HepG2 (cell line): ENCODE results near the gene HSPA13. TPM values are rescaled to one million over a fixed set of nuclear protein-coding genes. Genes with fewer than 3 reads are reported as not detected.
"Not testable (repeated sequence)": the region's sequence is repeated elsewhere in the genome, so short reads cannot be mapped to it uniquely, and the experiment has no call there.

ENCODE experiments used
- ATAC-seq: fragments of 200-7000 bp; cut with Tn5 transposase; 3 replicates; pipeline ENCODE4 v1.9.1; 2020; ENCODE audit warnings: mild to moderate bottlenecking, moderate library complexity
- BruUV-seq: library from RNA; stranded (reverse); fragments of 400-500 nt; replicated peaks from 2 replicates; lab custom pipeline; 2021; lab: Mats Ljungman, UMichigan
- CTCF ChIA-PET: fragments of 300-600 bp; formaldehyde crosslinking; extraction: SDS; loops from one replicate; lab custom pipeline; 2021; ENCODE audit warnings: low total read pairs, inconsistent platforms, low intra/inter-chr PET ratio; lab: Yijun Ruan, JAX
- POLR2A ChIA-PET: fragments of 350-600 bp; sonication (Branson Sonifier 250); formaldehyde crosslinking; loops from one replicate; lab custom pipeline; 2020; ENCODE audit warnings: antibody characterized with exemption, inconsistent platforms; lab: Yijun Ruan, JAX
- DNase-seq: peaks from one replicate; pipeline ENCODE4 v3.0.0-alpha.2; 2015; ENCODE audit warnings: low spot score
- FAIRE-seq: peaks from 3 replicates; lab custom pipeline; 2011; peaks lifted over from hg19 to GRCh38; lab: Jason Lieb, UNC
- H2AFZ ChIP-seq: one replicate; pipeline ENCODE4 v1.6.1; 2011; ENCODE audit warnings: low read length, inconsistent platforms
- H3K27ac ChIP-seq: fragments of 300-600 bp; 3 replicates; pipeline ENCODE4 v1.8.0; 2011; ENCODE audit warnings: mixed run types, mild to moderate bottlenecking, mixed read lengths, low read length, inconsistent platforms; ENCODE audit not compliant: insufficient read depth; ENCODE audit errors: extremely low read length
- H3K27me3 ChIP-seq, 2 experiments: fragments of 200-600 bp in 1 of 2; 2 replicates in 1 of 2; 3 replicates in 1 of 2; pipeline versions ENCODE4 v1.6.0 to v1.8.0; 2011; ENCODE audit warnings: low read length in 2 of 2, mild to moderate bottlenecking in 2 of 2, moderate library complexity in 2 of 2, inconsistent platforms in 1 of 2; ENCODE audit not compliant: insufficient read depth in 2 of 2, control insufficient read depth in 1 of 2
- H3K36me3 ChIP-seq, 2 experiments: fragments of 200-600 bp in 1 of 2; replicated peaks in 1 of 2; 2 replicates in 1 of 2; 3 replicates in 1 of 2; pipeline versions ENCODE4 v1.5.1 to v1.8.0; 2011; ENCODE audit warnings: low read length in 2 of 2, inconsistent platforms in 1 of 2; ENCODE audit not compliant: insufficient read depth in 2 of 2, control insufficient read depth in 1 of 2
- H3K4me1 ChIP-seq: 2 replicates; pipeline ENCODE4 v1.5.1; 2012; ENCODE audit warnings: low read length, inconsistent platforms; ENCODE audit not compliant: insufficient read depth
- H3K4me2 ChIP-seq: 2 replicates; pipeline ENCODE4 v1.6.0; 2011; ENCODE audit warnings: low read depth, low read length, inconsistent platforms
- H3K4me3 ChIP-seq, 3 experiments: fragments of 200-600 bp in 1 of 3; sonication (generic), shearing (Covaris generic) in 1 of 3; replicated peaks in 1 of 3; 2 replicates each; pipeline ENCODE4 v1.5.1; 2011 to 2016; ENCODE audit warnings: low read length in 3 of 3, inconsistent platforms in 2 of 3, low read depth in 2 of 3, mild to moderate bottlenecking in 2 of 3, control low read depth in 1 of 3, mixed read lengths in 1 of 3; ENCODE audit not compliant: insufficient read depth in 1 of 3
- H3K79me2 ChIP-seq: one replicate; pipeline ENCODE4 v1.6.1; 2011; ENCODE audit warnings: low read length, inconsistent platforms; ENCODE audit not compliant: insufficient read depth
- H3K9ac ChIP-seq: 2 replicates; pipeline ENCODE4 v1.6.0; 2011; ENCODE audit warnings: mild to moderate bottlenecking, low read depth, low read length, inconsistent platforms; ENCODE audit not compliant: insufficient read depth
- H3K9me3 ChIP-seq: 2 replicates; pipeline ENCODE4 v1.5.1; 2012; ENCODE audit warnings: mild to moderate bottlenecking, low read length
- H4K20me1 ChIP-seq: 2 replicates; pipeline ENCODE4 v1.6.0; 2011; ENCODE audit warnings: inconsistent platforms, mild to moderate bottlenecking, low read length, moderate library complexity; ENCODE audit not compliant: insufficient read depth
- KIAA2018 ChIP-seq: sonication (generic); formaldehyde crosslinking; IDR thresholded peaks from 2 replicates; pipeline ENCODE4 v1.5.0; 2020; ENCODE audit warnings: mild to moderate bottlenecking, missing genetic modification reagents, borderline replicate concordance
- ZFYVE20 ChIP-seq: sonication (generic); formaldehyde crosslinking; IDR thresholded peaks from 2 replicates; pipeline ENCODE4 v1.8.0; 2023; ENCODE audit warnings: low read depth, mild to moderate bottlenecking, moderate library complexity, missing genetic modification reagents, borderline replicate concordance
- ZNF274 ChIP-seq: sonication (generic); formaldehyde crosslinking; IDR thresholded peaks from 2 replicates; pipeline ENCODE4 v1.5.1; 2020; ENCODE audit warnings: mild to moderate bottlenecking, missing genetic modification reagents
- WGBS: methylation state at CpG from one replicate; pipeline ENCODE4 v1.1.6; 2017; ENCODE audit warnings: low lambda C conversion rate; 5-methylcytosine and 5-hydroxymethylcytosine counted together
- in situ Hi-C: cut with HindIII; loops from 2 replicates; pipeline ENCODE4 v1.10.0; 2017; ENCODE audit warnings: low pct_unique_long_range_greater_than_20kb; ENCODE audit not compliant: extremely low pct_ligation_motif_present
- intact Hi-C: fragments of 100-400 bp; cut with micrococcal nuclease; formaldehyde crosslinking; loops from one replicate; pipeline ENCODE4 v1.10.0; 2022; ENCODE audit not compliant: unreplicated experiment
- polyA plus RNA-seq, 8 experiments: library from polyadenylated mRNA; depleted of rRNA in 3 of 8; stranded (reverse) in 7 of 8; unstranded in 1 of 8; fragments of >200 nt; fragmentation: Illumina TruSeq in 4 of 8; extraction: Trizol in 4 of 8; gene quantifications; 2 replicates each; pipeline versions ENCODE4 v1.2.1 to v1.2.3, GENCODE V29; 2011 to 2016; ENCODE audit warnings: low read depth in 4 of 8, missing spikeins in 1 of 8, mixed read lengths in 1 of 8; ENCODE audit not compliant: insufficient read depth in 1 of 8
- total RNA-seq, 5 experiments: library from RNA; depleted of rRNA; stranded (reverse); fragments of >200 nt; fragmentation: Illumina TruSeq; extraction: Trizol; gene quantifications; 2 replicates each; pipeline ENCODE4 v1.2.3, GENCODE V29; 2016; ENCODE audit warnings: low read depth in 1 of 5

Gene HSPA13
- total and polyA plus RNA-seq, 2 of the 13 experiments (the other 11 are each of a cell fraction or from before 2014, with no cell fraction given), result 21.2 to 28.4 TPM

- TF ChIP-seq ZNF274 (no peak), ZFYVE20 (CRISPR knock-in tag) (no peak), KIAA2018 (no peak)
- TF ChIP-seq, all 625 proteins: peak for 0
Observed at GRCh38 chr21:14353231-14353630, 29.7 kb downstream of the HSPA13 start (continued).

- H3K79me2 ChIP-seq, DNase-seq, H3K27me3 ChIP-seq, H2AFZ ChIP-seq, BruUV-seq, POLR2A ChIA-PET, FAIRE-seq, intact Hi-C loops, ATAC-seq, CTCF ChIA-PET, H3K4me2 ChIP-seq, H3K27ac ChIP-seq, H3K4me3 ChIP-seq, in situ Hi-C loops, H3K36me3 ChIP-seq, H3K4me1 ChIP-seq, H3K9ac ChIP-seq, H4K20me1 ChIP-seq, H3K9me3 ChIP-seq: not testable (repeated sequence)
- no CpG with 5 or more reads among the region's 2 CpGs for WGBS
Observed at GRCh38 chr21:14327346-14327745, 55.6 kb downstream of the HSPA13 start.
